OCI-M1 (cell line): ENCODE measurements around the gene NRDC.
A peak's percentile ranks its signal among the peaks of the same experiment; 100 is the strongest.
"Not testable (repeated sequence)": the region's sequence is repeated elsewhere in the genome, so short reads cannot be mapped to it uniquely, and the experiment has no call there.

Source experiments
- DNase-seq: peaks from one replicate; lab custom pipeline; 2025; lab: John Stamatoyannopoulos, UW

NRDC gene

DNA sequence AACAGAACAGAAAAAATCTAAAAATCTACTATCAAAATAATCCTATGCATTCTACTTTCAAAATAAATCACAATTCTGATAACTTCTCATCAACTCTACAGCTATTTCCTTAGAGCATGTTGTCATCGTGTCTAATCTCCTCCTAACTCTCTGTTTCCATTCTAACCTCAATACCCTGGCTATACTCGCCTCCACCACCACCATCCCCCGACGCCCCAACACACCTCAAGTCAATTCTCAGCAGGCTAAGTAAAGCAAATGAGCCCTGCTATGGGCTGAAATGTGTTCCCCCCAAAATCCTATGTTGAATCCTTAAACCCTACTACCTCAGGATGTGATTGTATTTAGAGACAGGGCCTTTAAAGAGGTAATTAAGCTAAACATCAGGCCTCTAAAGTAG is 34.6 kb downstream of the NRDC start:
- no peak for DNase-seq

DNA sequence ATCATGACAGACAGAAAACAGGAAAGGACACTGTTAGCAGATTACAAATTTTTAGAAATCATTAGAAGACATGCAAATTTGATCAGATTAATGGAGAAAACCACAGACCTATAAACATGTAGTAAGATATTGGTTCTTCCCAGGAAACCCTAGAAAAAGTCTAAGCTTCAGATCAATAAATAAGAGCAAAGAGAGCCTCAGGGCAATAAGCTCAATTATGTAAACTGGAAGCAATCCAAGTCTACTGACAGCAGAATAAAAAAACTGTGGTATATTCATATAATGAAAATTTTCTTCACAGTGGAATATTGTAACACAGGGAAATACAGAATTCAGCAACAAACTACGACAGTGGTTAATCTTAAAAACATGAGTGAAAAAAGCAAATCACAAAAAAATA is 36.3 kb downstream of the NRDC start:
- no peak for DNase-seq

DNA sequence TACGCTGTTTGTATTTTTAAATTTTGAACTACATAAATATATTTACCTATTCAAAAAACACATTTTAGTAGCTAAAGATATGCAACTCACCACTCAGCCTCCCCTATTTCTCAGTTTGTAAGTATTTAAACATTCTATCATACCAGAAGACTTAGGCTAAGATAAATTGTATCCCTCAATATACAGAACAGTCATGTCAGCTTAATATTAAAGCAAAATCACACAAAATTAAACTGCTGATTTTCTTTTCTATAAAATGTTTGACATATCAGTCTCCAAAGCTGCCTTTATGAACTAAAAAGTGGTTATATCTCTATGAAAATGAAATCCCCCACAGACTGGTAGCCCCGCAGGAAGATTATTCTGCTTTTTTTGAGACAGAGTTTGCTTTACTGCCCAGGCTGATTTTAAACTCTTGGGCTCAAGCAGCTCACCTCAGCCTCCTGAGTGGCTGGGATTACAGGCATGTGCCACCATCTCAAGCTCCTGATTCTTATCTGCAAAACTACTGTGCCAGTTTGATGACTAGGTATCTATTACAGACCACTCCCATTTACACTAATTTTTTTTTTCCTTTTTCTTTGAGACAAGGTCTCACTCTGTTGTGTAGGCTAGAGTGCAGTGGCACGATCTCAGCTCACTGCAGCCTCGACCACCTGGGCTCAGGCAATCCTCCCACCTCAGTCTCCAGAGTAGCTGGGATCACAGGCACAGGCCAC is 37.6 kb downstream of the NRDC start:
- no peak for DNase-seq

DNA sequence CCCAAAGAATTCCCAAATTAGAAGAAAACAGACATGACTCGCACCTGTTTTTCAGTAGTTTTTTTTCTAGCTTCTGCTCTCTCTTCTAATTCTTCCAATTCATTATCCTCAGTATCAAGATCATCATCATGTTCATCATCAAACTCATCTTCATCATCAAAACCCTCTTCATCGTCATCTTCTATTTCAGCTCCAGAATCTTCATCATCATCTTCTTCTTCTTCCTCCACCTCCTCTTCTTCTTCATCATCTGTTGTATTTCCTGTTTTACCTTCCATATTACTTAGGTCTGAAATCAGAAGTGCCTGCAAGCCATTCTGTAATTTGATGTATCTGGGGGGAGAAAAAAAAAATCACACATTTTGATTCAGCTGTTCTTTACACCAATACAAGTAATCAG is 38.3 kb downstream of the NRDC start:
- no peak for DNase-seq

DNA sequence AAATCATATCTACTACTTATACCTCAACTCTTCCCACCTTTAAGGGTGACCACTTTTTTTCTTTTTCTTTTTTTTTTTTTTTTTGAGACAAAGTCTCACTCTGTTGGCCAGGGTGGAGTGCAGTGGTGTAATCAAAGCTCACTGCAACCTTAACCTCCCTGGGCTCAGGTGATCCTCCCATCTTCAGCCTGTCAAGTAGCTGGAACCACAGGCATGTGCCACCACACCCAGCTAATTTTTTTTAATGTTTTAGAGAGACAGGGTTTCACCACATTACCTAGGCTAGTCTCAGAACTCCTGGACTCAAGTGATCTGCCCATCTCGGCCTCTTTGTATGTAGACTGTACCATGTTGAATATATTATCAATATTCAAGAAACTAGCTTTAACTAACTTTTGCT is 39.4 kb downstream of the NRDC start:
- DNase-seq = no peak

DNA sequence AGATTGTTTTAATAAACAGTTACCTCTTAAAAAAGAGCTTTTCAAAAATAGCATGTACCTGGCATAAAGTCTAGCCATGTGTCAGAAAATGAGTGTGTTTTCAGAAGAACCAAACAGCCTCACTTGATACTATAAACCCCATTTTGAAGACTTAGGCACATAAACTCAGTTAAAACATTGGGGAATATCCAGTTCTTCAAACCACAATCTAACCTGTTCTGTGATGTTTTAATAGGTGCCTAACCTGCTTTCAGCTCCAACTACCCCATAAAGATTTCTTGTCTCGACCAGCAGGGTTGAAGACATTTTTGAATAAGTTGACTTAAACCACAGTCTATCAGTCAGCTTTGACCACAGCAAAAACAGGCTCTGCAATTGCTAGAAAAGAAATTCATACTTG is 41.3 kb downstream of the NRDC start:
- no peak for DNase-seq

DNA sequence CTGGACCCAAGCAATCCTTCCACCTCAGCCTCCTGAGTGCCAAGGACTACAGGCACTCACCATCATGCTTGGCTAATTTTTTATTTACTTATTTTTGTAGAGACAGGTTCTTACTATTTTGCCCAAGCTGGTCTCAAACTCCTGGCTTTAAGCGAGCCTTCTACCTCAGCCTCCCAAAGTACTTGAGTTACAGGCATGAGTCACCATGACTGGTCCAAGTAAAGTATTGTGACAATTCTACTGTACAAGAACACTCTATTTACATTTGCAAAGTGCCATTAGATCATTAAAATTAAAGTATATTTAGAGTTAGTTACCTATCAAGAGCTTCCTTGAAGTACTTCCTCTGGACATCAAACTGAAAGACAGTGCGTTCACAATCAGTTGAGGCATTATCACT is 44.8 kb downstream of the NRDC start:
- DNase-seq = no peak

DNA sequence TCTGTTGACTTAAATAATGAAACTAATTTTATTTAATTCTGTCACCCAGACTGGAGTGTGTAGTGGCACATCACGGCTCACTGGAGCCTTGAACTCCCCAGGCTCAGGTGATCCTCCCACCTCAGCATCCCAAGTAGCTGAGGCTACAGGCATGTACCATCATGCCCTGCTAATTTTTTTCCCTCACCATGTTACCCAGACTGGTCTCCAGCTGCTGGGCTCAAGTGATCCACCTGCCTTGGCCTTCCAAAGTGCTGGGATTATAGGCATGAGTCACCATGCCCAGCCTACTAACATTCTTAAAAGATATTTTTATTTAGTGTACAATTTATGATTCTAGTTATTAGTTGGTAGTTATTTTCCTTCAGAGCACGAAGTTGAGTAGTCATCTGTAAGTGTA is 49.5 kb downstream of the NRDC start:
- no peak for DNase-seq

DNA sequence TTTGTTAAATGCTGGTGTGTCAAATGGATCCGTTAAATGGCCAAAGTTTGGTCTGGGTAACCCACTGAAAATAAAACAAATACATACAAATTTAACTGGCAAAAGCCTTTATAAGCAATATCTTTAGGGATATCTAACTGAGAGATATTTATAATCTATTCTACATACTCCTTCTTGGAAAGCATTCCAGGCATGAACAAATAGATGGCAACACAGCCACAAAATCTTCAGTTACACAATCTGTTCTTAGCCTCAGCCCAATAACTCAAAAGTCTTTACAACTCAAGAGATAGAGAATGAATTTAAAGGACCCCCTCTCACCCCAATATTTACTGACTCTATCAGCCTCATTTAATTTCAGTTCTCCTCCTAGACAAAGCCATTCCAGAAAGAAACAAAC is 58.7 kb downstream of the NRDC start:
- DNase-seq = no peak

DNA sequence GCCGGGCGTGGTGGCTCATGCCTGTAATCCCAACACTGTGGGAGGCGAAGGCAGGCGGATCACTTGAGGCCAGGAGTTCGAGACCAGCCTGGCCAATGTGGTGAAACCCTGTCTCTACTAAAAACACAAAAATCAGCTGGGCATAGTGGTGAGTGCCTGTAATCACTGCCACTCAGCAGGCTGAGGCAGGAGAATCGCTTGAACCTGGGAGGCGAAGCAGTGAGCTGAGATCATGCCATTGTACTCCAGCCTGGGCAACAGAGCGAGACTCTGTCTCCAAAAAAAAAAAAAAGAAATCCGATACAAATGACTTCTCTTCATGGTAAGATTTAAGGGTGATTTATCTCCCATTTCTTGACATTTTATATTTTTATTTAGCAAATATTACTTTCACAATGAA is 59.5 kb downstream of the NRDC start:
- DNase-seq = not testable (repeated sequence)

DNA sequence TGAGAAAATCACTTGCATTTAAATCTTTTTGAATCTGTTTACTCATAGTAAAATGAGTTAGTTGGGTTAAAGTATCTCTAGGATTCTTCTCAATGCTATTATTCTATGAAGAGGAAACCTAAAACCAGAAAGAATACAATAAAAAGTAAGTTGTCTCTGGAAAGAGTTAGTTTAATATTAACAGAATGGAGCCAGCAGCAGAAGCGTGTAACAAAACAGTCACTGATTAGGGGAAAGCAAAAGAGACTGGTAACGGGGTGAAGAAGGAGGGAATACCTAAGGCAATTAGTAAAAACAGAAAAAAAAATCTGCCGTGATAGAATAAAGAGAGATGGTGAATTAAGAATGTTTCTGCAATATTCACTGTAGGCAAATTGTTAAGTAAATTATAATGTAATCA is 60.0 kb downstream of the NRDC start:
- no peak for DNase-seq

DNA sequence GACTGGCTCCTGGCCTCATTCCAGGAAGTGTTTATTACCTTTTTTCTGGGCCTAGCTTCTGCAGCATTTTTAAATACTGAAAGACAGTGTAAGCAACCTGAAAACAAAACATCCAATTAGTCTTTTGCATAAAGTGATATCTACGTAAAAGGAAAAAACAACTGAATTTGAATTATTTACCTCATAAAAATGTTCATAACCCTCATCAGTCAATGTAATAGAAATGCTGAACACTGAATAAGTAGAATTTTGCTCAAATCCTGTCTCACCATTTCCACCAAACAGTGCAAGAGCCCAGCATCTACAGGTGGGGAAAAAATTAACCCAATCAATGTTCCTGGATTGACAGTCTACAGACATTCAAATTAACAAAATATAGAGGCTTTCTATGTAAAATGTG is 64.0 kb downstream of the NRDC start:
- no peak for DNase-seq

DNA sequence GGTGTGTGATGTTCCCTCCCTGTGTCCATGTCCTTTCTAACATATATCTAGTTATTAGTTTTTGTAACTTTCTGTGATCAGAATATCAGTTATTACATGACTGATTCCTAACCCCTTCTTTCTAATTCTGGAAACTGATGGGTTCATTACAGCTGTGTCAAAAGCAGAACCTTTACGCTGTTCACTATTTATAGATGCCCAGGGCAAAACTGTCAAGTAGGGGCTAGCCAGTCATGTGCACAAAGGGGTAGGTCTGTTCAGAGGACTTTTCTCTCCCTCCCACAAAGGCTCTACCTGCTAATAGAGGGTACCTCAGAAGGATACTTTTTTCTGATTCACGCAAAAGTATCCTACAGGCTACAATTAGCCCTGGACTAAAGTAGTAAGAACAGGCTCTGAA is 79.2 kb downstream of the NRDC start:
- no peak for DNase-seq

DNA sequence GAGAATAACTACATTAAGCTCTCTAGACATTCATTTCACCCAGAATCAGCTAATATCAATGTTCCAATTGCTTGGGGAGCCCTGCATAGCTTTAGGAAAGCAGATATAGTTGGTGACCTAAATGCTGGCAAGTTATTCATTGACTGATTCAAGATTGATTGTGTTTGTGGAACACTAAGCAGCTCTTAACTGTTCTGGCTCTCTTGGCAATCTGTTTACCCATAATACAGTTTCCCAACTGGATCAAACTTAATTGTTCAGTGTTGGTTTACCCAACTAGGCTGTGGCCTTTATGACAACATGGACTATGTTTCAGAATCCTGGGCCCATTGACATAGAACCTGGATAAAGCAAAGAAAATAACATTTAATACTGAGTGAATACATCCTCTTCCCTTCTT is 83.7 kb downstream of the NRDC start:
- DNase-seq = no peak

DNA sequence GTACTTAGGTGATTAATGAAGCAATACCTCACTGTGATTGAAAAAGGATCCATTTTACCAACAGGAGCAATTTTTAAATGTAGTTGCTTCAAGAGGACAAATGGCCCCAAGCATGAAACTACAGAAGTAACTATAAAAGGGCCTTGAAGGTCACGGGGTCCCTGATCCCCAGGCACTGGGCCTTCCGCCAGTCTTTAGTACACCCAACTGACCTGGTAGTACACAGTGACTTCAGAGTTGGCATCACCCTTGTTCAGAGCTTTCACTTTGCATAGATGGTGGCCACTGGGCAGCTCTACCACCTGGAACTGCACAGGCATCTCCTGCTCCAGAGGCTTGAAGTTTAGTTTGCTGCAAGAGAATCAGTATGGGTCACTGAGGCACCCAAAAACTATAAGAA is 84.3 kb downstream of the NRDC start:
- no peak for DNase-seq

DNA sequence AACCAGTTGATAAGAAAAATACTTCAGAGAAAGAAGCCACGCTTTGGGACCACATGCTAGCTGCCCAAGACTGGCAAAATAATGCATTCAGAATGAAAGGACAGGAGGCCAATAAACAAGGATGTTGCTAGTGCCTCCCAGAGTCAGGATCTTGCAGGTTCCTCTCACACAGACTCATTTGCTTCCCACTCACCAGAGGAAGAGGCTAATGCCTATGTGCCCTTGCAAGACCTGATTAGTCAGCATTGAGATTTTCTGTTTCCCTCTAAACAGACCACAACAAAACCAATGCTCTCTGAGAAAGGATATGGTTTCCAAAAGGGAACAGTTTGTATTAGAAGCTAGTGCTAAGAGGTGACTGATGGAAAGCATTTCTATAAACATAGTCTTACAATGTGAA is 85.7 kb downstream of the NRDC start:
- peak; percentile 40 for DNase-seq

DNA sequence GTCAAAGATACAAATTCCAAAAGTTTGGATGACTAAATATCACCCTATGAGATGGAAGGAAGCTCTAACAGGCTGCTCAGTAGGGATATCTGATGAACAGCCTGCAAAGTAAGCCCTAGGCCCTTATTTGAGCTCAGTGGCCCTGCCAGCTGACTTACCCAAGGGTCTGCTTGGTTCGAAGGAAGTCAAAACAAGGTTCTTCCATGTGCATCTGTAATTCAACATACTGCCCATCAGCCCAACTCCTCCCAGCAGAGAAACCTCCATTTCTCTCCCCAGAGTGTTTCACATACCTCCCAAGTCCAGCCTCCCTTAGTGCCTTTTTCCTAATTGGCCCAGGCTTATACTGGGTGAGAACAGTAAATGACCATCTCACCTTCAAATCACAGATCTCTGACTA is 86.6 kb downstream of the NRDC start:
- no peak for DNase-seq

DNA sequence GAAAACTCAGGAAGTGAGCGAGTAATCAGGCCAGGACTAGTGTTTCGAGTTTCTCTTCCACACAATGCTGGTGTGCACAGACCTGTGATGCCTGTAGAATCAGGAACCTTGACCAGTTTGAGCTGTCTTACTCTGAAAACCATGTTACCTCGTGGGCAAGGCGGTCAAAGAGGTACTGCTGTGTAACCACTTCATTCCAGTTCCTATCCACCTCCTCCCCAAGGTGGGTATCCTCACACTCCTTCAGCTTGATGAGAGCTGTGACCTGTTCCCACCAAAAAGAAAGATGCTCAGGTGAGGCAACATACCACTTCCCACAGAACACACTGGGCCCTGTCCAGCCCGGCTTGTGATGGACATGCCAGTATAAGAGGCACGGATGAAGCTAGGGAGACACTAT is 88.1 kb downstream of the NRDC start:
- no peak for DNase-seq

DNA sequence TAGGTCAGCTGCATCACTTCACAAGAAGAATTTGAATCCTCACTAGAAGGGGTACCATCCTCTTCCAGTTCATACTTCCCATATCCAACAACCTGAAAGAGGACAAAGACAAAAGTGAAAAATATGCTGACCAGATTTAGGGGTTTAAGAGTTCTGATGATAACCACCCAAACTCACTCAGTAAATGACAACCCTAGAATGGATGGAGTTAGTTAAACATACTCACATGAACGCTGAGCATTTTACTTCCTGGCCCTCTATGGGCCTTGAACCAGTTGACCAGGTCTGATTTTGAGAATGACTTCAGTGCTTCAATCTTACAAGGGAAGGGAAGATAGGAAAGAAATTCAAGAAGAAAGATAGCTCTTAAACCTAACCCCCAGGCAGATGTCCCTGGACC is 89.2 kb downstream of the NRDC start:
- no peak for DNase-seq

DNA sequence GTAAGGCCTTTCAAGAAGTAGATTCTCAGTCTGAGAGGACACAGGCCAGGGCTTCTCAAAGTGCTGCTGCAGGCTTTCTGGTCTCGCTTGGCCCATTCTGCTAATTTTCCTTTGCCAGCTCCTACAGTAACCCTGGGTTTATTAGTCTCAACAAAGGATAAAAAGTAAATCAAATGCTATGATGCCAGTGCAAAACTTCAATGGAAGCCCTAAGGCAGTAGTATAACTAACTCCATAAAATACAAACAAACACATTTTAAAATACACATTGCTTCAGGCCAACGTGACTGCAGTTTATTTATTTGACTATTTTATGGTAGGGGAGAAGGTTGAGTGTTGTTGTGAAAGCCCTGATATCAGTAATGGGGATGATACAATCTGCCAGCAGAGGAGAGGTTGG is 89.6 kb downstream of the NRDC start:
- DNase-seq = no peak

DNA sequence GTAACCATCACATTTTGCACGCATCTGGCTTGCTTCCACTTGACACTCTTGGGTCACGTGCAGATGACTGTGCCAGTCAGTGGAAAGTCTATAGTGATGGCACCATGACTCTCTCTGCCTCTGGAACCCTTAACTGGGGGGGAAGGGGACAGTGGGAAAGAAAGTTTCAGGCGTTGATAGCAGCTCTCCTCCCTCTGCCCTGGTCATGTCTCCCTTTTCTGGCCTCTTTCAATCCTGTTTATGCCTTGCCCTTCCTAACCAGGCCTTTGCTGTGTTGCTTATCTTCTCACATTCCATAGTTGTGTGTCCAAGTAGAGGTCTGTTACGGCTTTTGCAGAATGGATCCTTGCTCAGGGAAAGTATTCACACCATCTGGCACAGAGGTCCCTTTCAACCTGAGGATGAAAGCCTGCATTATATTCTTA is 93.5 kb downstream of the NRDC start:
- DNase-seq = no peak

DNA sequence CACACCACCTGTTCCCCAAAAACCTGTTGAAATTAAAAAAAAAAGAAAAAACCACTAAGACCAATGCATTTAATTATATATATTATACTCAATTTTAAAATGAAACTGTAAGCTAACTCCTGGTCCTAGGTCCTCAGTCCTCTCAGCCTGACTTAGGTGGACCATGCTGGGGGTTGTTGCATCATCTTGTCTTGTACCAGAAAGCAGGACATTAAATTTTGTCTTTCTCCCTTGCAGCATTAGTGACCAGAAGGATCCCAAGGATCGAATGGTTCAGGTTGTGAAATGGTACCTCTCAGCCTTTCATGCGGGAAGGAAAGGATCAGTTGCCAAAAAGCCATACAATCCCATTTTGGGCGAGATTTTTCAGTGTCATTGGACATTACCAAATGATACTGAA is 97.6 kb downstream of the NRDC start:
- no peak for DNase-seq

DNA sequence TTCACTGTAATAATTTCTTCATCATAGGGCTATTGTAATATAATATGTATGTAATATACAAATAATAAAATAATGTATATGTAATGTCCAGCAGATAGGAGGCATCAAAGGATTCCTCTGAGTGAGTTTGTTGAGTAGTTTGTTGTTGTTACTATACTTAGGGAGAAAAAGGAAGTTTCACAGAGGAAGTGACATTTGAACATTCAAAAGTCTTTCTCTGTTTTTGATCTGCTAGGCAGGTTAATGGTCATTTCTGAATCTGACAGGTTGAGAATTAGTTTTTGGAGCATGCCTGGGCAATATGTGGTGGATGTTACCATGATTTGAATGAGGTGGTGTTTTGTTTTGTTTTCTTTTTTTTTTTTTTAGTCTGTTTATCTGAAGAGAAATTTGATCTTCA is 102.1 kb downstream of the NRDC start:
- DNase-seq = peak; percentile 12

DNA sequence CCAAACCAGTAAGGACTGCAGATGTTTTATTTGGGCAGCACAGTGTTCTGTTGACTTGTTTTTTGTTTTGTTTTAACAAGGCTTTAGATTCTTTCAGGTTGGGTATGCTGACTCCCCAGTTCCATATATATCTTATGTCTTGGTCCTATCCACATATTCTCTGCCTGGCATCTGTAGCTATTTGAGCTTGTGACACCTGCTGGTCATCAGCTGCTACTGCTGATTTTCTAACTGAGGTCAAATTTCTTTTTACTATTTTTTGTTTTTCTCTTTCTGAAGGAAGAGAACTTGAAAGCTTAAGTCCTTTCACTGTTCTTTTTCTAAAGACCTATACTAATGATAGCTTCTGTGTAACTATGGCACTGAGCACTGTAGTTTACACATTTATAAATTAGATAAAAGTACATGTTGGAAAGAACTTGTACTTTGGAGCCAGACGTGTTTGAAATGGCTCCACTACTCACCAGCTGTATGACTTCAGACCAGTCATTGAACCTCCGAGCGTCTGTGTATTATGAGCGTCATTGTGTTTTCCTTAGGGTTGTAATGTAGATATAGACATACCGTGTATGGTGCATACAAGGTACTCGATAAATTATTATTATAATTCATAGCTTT is 109.4 kb downstream of the NRDC start:
- DNase-seq = peak; percentile 72
